ENCODE data around the gene CCDC159. TPM values are rescaled to one million over a fixed set of nuclear protein-coding genes. Genes with fewer than 3 reads are reported as not detected.

The CCDC159 gene
- total and polyA plus RNA-seq, 4 donors: 6.3 to 25.2 (median 16.5) TPM

DNA sequence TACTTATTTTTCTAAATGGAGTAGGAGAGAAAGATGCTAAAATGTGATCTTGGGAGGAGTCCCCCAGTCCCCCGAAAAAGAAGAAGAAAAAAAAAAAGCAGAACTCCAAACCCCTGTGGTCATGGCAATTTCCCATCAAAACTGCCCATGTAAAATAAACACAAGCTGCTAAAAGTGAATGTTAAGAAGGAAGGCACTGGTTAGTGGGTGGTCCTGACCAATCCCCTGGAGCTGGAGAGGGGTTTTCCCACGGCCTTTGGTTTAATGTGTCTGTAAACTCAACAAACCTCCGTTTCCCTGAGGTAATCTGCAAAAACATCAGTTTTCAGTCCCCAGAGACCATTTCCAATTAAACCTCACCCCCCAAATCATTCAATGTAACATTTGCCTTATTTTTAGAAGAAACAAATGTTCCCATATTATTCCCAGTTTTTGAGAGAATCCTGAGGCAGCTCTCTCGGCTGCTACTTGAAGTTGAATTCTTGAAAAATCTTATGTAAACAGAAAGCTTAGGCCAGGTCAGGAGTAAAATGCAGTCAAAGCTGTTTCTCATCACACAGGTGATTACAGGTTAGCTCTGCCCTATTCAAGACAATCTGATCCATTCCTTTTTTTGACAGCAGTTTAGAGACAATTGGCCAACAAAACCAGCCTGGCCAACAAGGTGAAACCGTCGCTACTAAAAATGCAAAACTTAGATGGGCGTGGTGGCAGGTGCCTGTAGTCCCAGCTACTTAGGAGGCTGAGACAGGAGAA, 23.9 kb upstream of the CCDC159 start:
- DNase-seq (ENCODE audit: low spot score): no peak
- H3K27me3 ChIP-seq (ENCODE audit: control insufficient read depth in 4 of 4, insufficient read depth in 4 of 4, low read length in 3 of 4): no peaks in the 10 kb centered on the region
- H3K9ac ChIP-seq (ENCODE audit: low read depth in 1 of 2, low read length in 2 of 2): no peak overlapping the region
- peak overlapping the region in 1 of 2 donors; percentile 7 for H3K27ac ChIP-seq (ENCODE audit: low read depth in 1 of 2, low read length in 2 of 2)
- H3K36me3 ChIP-seq (ENCODE audit: control insufficient read depth in 4 of 4, insufficient read depth in 3 of 4, low read depth in 1 of 4, low read length in 3 of 4): peaks cover 0 to 2% (median 0%) of the 10 kb centered on the region in 4 donors
- no peaks in the 10 kb centered on the region for H3K9me3 ChIP-seq (ENCODE audit: control insufficient read depth in 4 of 4, low read length in 3 of 4)
- 67% methylated on average over 7 of the region's 7 CpGs for WGBS
- no peak overlapping the region for H3K4me3 ChIP-seq (ENCODE audit: low read depth in 1 of 3, low read length in 3 of 3)
- TF ChIP-seq, protein P1, sequence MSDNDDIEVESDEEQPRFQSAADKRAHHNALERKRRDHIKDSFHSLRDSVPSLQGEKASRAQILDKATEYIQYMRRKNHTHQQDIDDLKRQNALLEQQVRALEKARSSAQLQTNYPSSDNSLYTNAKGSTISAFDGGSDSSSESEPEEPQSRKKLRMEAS (IDR thresholded peaks at IDR 0.05): no peak
- TF ChIP-seq YY1 (IDR thresholded peaks at IDR 0.05) (no peak), NR2F2 (IDR thresholded peaks at IDR 0.05) (no peak)
- TF ChIP-seq, protein P2, sequence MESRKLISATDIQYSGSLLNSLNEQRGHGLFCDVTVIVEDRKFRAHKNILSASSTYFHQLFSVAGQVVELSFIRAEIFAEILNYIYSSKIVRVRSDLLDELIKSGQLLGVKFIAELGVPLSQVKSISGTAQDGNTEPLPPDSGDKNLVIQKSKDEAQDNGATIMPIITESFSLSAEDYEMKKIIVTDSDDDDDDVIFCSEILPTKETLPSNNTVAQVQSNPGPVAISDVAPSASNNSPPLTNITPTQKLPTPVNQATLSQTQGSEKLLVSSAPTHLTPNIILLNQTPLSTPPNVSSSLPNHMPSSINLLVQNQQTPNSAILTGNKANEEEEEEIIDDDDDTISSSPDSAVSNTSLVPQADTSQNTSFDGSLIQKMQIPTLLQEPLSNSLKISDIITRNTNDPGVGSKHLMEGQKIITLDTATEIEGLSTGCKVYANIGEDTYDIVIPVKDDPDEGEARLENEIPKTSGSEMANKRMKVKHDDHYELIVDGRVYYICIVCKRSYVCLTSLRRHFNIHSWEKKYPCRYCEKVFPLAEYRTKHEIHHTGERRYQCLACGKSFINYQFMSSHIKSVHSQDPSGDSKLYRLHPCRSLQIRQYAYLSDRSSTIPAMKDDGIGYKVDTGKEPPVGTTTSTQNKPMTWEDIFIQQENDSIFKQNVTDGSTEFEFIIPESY (IDR thresholded peaks at IDR 0.05): no peak
- H3K4me1 ChIP-seq (ENCODE audit: control insufficient read depth in 4 of 4, insufficient read depth in 4 of 4, low read length in 3 of 4): peaks cover 6 to 16% (median 12%) of the 10 kb centered on the region in 4 donors

DNA sequence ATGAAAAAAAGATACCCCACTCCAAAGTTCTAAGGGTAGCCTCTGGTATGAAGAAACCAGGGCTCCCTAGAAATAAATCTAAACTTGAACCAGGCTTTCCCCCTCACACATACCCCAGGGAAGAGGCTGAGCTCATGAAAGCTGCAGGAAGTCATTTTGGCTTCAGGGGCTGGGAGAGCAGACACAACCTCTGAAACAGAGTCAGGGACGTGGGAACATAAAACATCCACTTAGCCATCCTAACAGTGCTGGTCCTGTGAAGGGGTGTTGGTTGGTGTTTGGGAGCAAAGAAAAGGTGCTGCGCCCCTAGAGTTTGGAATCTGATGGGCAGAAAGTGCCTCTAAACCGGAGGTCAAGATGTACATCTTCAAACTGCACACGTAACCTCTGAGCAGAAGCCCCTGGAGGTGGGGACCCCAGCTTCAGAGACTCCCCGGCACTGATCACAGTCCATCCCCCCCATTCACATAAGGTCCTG, 22.7 kb upstream of the CCDC159 start:
- H3K4me3 ChIP-seq (ENCODE audit: low read depth in 1 of 3, low read length in 3 of 3): no peak overlapping the region
- no peaks in the 10 kb centered on the region for H3K9me3 ChIP-seq (ENCODE audit: control insufficient read depth in 4 of 4, low read length in 3 of 4)
- H3K9ac ChIP-seq (ENCODE audit: low read depth in 1 of 2, low read length in 2 of 2): no peak overlapping the region
- peaks cover 6 to 16% (median 12%) of the 10 kb centered on the region in 4 donors for H3K4me1 ChIP-seq (ENCODE audit: control insufficient read depth in 4 of 4, insufficient read depth in 4 of 4, low read length in 3 of 4)
- peaks cover 0 to 2% (median 0%) of the 10 kb centered on the region in 4 donors for H3K36me3 ChIP-seq (ENCODE audit: control insufficient read depth in 4 of 4, insufficient read depth in 3 of 4, low read depth in 1 of 4, low read length in 3 of 4)
- TF ChIP-seq, protein P3, sequence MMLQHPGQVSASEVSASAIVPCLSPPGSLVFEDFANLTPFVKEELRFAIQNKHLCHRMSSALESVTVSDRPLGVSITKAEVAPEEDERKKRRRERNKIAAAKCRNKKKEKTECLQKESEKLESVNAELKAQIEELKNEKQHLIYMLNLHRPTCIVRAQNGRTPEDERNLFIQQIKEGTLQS (IDR thresholded peaks at IDR 0.05): no peak
- TF ChIP-seq, protein P1 (IDR thresholded peaks at IDR 0.05): no peak
- TF ChIP-seq, protein P4, sequence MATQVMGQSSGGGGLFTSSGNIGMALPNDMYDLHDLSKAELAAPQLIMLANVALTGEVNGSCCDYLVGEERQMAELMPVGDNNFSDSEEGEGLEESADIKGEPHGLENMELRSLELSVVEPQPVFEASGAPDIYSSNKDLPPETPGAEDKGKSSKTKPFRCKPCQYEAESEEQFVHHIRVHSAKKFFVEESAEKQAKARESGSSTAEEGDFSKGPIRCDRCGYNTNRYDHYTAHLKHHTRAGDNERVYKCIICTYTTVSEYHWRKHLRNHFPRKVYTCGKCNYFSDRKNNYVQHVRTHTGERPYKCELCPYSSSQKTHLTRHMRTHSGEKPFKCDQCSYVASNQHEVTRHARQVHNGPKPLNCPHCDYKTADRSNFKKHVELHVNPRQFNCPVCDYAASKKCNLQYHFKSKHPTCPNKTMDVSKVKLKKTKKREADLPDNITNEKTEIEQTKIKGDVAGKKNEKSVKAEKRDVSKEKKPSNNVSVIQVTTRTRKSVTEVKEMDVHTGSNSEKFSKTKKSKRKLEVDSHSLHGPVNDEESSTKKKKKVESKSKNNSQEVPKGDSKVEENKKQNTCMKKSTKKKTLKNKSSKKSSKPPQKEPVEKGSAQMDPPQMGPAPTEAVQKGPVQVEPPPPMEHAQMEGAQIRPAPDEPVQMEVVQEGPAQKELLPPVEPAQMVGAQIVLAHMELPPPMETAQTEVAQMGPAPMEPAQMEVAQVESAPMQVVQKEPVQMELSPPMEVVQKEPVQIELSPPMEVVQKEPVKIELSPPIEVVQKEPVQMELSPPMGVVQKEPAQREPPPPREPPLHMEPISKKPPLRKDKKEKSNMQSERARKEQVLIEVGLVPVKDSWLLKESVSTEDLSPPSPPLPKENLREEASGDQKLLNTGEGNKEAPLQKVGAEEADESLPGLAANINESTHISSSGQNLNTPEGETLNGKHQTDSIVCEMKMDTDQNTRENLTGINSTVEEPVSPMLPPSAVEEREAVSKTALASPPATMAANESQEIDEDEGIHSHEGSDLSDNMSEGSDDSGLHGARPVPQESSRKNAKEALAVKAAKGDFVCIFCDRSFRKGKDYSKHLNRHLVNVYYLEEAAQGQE (IDR thresholded peaks at IDR 0.05): no peak
- TF ChIP-seq EGR1 (IDR thresholded peaks at IDR 0.05; ENCODE audit: low read depth in 2 of 2) (no peak), RAD21 (IDR thresholded peaks at IDR 0.05) (no peak), HNF4A (conservative IDR thresholded peaks at IDR 0.05) (no peak), NR2F2 (IDR thresholded peaks at IDR 0.05) (no peak)
- no peak for DNase-seq (ENCODE audit: low spot score)
- peak overlapping the region; percentile 64 to 85 for H3K27ac ChIP-seq (ENCODE audit: low read depth in 1 of 2, low read length in 2 of 2)
- WGBS: 62% methylated on average over 5 of the region's 5 CpGs
- H3K27me3 ChIP-seq (ENCODE audit: control insufficient read depth in 4 of 4, insufficient read depth in 4 of 4, low read length in 3 of 4): no peaks in the 10 kb centered on the region
